ENCODE measurements around the gene MAG. TPM values are rescaled to one million over a fixed set of nuclear protein-coding genes. Genes with fewer than 3 reads are reported as not detected.

The MAG gene
- total RNA-seq, 1 experiment from 2014 or later, result 0.41 TPM

DNA sequence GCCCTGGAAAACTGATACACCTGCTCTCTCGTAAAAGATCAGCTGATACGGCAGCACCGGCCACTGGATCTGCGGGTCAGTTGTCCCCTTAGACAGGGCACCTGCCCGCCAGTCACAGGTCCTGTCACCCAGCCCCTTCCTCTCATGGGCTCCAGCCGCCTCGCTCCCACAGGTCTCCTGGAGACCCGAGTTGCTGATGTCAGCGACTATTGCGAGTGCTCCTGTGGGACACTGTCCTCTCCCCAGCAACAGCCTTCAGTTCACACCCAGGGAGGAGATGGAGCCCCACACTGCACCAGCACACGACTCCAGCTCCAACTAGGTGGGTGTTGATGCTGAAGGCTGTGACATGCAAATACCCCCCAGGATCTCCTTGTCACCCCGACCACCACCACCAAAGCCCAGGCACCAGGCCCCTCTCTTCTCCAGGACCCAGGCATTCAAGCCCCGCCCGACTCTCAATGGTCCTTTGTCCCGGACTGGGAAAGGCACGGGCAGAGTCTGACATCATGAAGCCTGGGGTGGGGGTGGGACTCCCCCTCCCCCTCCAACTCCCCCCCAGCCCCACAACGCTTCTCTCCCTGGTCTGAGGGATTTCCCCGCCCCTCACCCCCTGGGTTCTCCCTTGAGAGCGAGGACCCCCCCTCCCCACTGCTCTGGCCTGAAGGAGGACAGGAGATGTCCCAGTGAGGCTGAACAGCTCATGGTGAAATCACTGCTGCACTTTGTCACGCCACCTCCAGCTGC is 1.4 kb upstream of the MAG start:
- H3K36me3 ChIP-seq (ENCODE audit: control insufficient read depth, insufficient read depth, low read length), result no peaks in the 10 kb centered on the region
- H3K36me3 Mint-ChIP-seq (ENCODE audit: insufficient read depth, unreplicated experiment), result no peaks in the 10 kb centered on the region
- H3K9me3 ChIP-seq, result no peaks in the 10 kb centered on the region
- BruUV-seq (replicated peaks), result no TSS peak
- DNase-seq, result no peak
- H3K4me3 Mint-ChIP-seq (ENCODE audit: unreplicated experiment), result no peak overlapping the region
- H3K4me1 ChIP-seq, result peaks cover 4% of the 10 kb centered on the region; the same call in 1 of the 2 replicates
- peaks cover 7% of the 10 kb centered on the region for H3K27me3 Mint-ChIP-seq (ENCODE audit: insufficient read depth, unreplicated experiment)
- no peaks in the 10 kb centered on the region; the same call in 1 of the 2 replicates for H3K27me3 ChIP-seq (replicated peaks; ENCODE audit: control insufficient read depth, insufficient read depth, low read length)
- intact Hi-C loops (cut with micrococcal nuclease; ENCODE audit: unreplicated experiment), result no loop called here
- no peaks in the 10 kb centered on the region for H3K4me1 Mint-ChIP-seq (ENCODE audit: low read depth, unreplicated experiment)
- H3K27ac Mint-ChIP-seq (ENCODE audit: unreplicated experiment), result no peak overlapping the region
- ChIA-PET POLR2A (no interaction called here), CTCF (interaction anchor here (0.7 kb wide), 1 partner anchor 10 kb away, joined by 3 read pairs; no protein-coding TSS in a partner anchor)
- H3K9me3 Mint-ChIP-seq (ENCODE audit: unreplicated experiment), result no peaks in the 10 kb centered on the region
- no peak overlapping the region for H3K4me3 ChIP-seq (ENCODE audit: low read depth, low read length)
- TF ChIP-seq, protein P1, sequence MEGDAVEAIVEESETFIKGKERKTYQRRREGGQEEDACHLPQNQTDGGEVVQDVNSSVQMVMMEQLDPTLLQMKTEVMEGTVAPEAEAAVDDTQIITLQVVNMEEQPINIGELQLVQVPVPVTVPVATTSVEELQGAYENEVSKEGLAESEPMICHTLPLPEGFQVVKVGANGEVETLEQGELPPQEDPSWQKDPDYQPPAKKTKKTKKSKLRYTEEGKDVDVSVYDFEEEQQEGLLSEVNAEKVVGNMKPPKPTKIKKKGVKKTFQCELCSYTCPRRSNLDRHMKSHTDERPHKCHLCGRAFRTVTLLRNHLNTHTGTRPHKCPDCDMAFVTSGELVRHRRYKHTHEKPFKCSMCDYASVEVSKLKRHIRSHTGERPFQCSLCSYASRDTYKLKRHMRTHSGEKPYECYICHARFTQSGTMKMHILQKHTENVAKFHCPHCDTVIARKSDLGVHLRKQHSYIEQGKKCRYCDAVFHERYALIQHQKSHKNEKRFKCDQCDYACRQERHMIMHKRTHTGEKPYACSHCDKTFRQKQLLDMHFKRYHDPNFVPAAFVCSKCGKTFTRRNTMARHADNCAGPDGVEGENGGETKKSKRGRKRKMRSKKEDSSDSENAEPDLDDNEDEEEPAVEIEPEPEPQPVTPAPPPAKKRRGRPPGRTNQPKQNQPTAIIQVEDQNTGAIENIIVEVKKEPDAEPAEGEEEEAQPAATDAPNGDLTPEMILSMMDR (IDR thresholded peaks at IDR 0.05; ENCODE audit: insufficient read depth in 1 of 2, low read depth in 1 of 2, low read length in 1 of 2, severe bottlenecking in 1 of 2, unreplicated experiment in 1 of 2), result no peak

DNA sequence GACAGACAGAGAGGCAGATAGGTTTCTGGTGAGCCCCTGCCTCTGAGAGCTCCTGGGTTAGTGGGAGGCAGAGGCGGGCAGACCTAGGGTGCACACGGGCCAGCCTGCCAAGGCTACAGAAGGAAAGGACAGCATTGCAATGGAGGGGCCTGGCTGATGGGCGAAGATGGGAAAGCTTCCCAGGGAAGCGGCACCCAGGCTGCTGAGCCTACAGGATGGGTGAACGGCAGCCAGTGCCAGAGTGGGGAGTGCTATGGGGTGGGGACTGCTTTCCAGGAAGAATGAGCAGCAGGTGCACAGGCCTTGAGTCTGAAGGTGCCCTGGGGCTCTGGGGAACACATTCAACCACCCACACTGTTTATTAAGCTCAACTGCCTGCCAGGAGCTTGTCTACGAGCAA is 702 bp upstream of the MAG start:
- no peak overlapping the region for H3K4me3 Mint-ChIP-seq (ENCODE audit: unreplicated experiment)
- Histone ChIP-seq H3K36me3 (ENCODE audit: control insufficient read depth, insufficient read depth, low read length) (no peaks in the 10 kb centered on the region), H3K27me3 (replicated peaks; ENCODE audit: control insufficient read depth, insufficient read depth, low read length) (no peaks in the 10 kb centered on the region; the same call in 1 of the 2 replicates), H3K4me3 (ENCODE audit: low read depth, low read length) (no peak overlapping the region), H3K4me1 (peaks cover 4% of the 10 kb centered on the region; the same call in 1 of the 2 replicates), H3K9me3 (no peaks in the 10 kb centered on the region)
- CTCF ChIA-PET, result no interaction called here
- H3K4me1 Mint-ChIP-seq (ENCODE audit: low read depth, unreplicated experiment), result no peaks in the 10 kb centered on the region
- no peak for DNase-seq
- intact Hi-C loops (cut with micrococcal nuclease; ENCODE audit: unreplicated experiment), result no loop called here
- H3K27ac Mint-ChIP-seq (ENCODE audit: unreplicated experiment), result no peak overlapping the region
- TF ChIP-seq, protein P1 (IDR thresholded peaks at IDR 0.05; ENCODE audit: insufficient read depth in 1 of 2, low read depth in 1 of 2, low read length in 1 of 2, severe bottlenecking in 1 of 2, unreplicated experiment in 1 of 2), result no peak
- H3K27me3 Mint-ChIP-seq (ENCODE audit: insufficient read depth, unreplicated experiment), result peaks cover 7% of the 10 kb centered on the region
- H3K36me3 Mint-ChIP-seq (ENCODE audit: insufficient read depth, unreplicated experiment), result no peaks in the 10 kb centered on the region
- BruUV-seq (replicated peaks), result no TSS peak
- POLR2A ChIA-PET, result interaction anchor here (0.9 kb wide), 1 partner anchor 139 kb away, joined by 3 read pairs; no protein-coding TSS in a partner anchor
- H3K9me3 Mint-ChIP-seq (ENCODE audit: unreplicated experiment), result no peaks in the 10 kb centered on the region

GRCh38 chr19:35292421-35293362 is 731 bp downstream of the MAG start:
- CTCF ChIA-PET, result no interaction called here
- no peaks in the 10 kb centered on the region; the same call in 1 of the 2 replicates for H3K27me3 ChIP-seq (replicated peaks; ENCODE audit: control insufficient read depth, insufficient read depth, low read length)
- no peak overlapping the region for H3K4me3 ChIP-seq (ENCODE audit: low read depth, low read length)
- H3K27ac Mint-ChIP-seq (ENCODE audit: unreplicated experiment), result no peak overlapping the region
- H3K27me3 Mint-ChIP-seq (ENCODE audit: insufficient read depth, unreplicated experiment), result peaks cover 7% of the 10 kb centered on the region
- no peaks in the 10 kb centered on the region for H3K4me1 Mint-ChIP-seq (ENCODE audit: low read depth, unreplicated experiment)
- POLR2A ChIA-PET, result no interaction called here
- no peaks in the 10 kb centered on the region for H3K9me3 Mint-ChIP-seq (ENCODE audit: unreplicated experiment)
- H3K36me3 Mint-ChIP-seq (ENCODE audit: insufficient read depth, unreplicated experiment), result no peaks in the 10 kb centered on the region
- TF ChIP-seq, protein P1 (IDR thresholded peaks at IDR 0.05; ENCODE audit: insufficient read depth in 1 of 2, low read depth in 1 of 2, low read length in 1 of 2, severe bottlenecking in 1 of 2, unreplicated experiment in 1 of 2), result no peak
- peaks cover 4% of the 10 kb centered on the region; the same call in 1 of the 2 replicates for H3K4me1 ChIP-seq
- no TSS peak for BruUV-seq (replicated peaks)
- H3K36me3 ChIP-seq (ENCODE audit: control insufficient read depth, insufficient read depth, low read length), result no peaks in the 10 kb centered on the region
- intact Hi-C loops (cut with micrococcal nuclease; ENCODE audit: unreplicated experiment), result no loop called here
- no peak for DNase-seq
- H3K9me3 ChIP-seq, result no peaks in the 10 kb centered on the region
- H3K4me3 Mint-ChIP-seq (ENCODE audit: unreplicated experiment), result no peak overlapping the region
